ENCODE measurements around the gene SLC38A11.

Gene SLC38A11

DNA sequence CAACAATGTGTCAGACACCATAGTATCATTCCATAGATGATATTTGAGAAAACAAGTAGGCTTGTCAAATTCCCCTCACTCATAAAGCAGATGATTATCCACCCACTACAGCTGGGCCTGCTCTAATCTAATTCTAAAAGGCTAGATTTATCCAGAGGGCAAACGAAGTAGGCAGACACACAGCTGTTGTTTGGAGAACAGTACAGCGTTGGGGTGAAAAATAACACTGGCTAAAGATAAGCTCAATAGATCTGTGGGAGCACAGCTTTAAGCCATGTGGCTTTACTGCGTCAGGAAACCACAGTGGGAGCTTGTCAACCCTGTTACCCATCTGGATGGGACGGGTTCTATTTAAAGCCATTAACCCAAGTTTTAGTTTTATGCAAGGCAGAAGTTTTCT is 64.8 kb downstream of the SLC38A11 start:
- Histone ChIP-seq H3K79me2 (ENCODE audit: insufficient read depth, low read length) (no peaks in the 10 kb centered on the region), H3K4me1 (ENCODE audit: insufficient read depth, low read length, severe bottlenecking) (no peaks in the 10 kb centered on the region), H3K4me3 (ENCODE audit: low read depth, low read length, poor library complexity, severe bottlenecking) (no peak overlapping the region), H3K9me2 (ENCODE audit: low read depth, low read length) (no peaks in the 10 kb centered on the region), H3K4me2 (ENCODE audit: low read length) (no peak overlapping the region), H3K9me3 (ENCODE audit: low read length) (no peaks in the 10 kb centered on the region), H3F3A (ENCODE audit: insufficient read depth, low read length) (no peaks in the 10 kb centered on the region), H2AFZ (ENCODE audit: low read length) (no peak overlapping the region), H3K9ac (ENCODE audit: low read length) (no peak overlapping the region), H4K20me1 (ENCODE audit: insufficient read depth, low read length) (no peaks in the 10 kb centered on the region), H3K27ac (ENCODE audit: low read depth, low read length, poor library complexity, severe bottlenecking) (no peak overlapping the region), H3K36me3 (ENCODE audit: insufficient read depth, low read length) (no peaks in the 10 kb centered on the region), H3K27me3 (ENCODE audit: insufficient read depth, low read length) (no peaks in the 10 kb centered on the region)
- no peak for TF ChIP-seq EZH2 (IDR thresholded peaks at IDR 0.05; ENCODE audit: borderline replicate concordance, low read length)
- TF ChIP-seq, protein P1, sequence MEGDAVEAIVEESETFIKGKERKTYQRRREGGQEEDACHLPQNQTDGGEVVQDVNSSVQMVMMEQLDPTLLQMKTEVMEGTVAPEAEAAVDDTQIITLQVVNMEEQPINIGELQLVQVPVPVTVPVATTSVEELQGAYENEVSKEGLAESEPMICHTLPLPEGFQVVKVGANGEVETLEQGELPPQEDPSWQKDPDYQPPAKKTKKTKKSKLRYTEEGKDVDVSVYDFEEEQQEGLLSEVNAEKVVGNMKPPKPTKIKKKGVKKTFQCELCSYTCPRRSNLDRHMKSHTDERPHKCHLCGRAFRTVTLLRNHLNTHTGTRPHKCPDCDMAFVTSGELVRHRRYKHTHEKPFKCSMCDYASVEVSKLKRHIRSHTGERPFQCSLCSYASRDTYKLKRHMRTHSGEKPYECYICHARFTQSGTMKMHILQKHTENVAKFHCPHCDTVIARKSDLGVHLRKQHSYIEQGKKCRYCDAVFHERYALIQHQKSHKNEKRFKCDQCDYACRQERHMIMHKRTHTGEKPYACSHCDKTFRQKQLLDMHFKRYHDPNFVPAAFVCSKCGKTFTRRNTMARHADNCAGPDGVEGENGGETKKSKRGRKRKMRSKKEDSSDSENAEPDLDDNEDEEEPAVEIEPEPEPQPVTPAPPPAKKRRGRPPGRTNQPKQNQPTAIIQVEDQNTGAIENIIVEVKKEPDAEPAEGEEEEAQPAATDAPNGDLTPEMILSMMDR (IDR thresholded peaks at IDR 0.05; ENCODE audit: low read length) = no peak

DNA sequence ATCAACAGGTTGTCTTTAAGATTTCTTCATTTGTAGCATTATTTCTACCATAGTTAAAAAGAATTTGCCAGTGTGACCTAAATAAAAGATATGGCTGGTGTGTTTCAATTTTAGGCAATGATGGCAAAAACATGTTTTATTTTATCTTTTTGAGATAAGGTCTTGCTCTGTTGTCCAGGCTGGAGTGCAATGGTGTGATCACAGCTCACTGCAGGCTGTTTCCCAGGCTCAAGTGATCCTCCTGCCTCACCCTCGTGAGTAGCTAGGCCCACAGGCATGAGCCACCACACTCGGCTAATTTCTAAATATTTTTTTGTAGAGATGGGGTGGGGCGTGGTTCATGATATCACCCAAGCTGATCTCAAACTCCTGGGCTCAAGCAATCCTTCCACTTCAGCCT is 66.7 kb downstream of the SLC38A11 start:
- Histone ChIP-seq H3K9me3 (ENCODE audit: low read length) (no peaks in the 10 kb centered on the region), H4K20me1 (ENCODE audit: insufficient read depth, low read length) (no peaks in the 10 kb centered on the region), H3K9me2 (ENCODE audit: low read depth, low read length) (no peaks in the 10 kb centered on the region), H3K36me3 (ENCODE audit: insufficient read depth, low read length) (no peaks in the 10 kb centered on the region), H3K4me3 (ENCODE audit: low read depth, low read length, poor library complexity, severe bottlenecking) (no peak overlapping the region), H3K27me3 (ENCODE audit: insufficient read depth, low read length) (no peaks in the 10 kb centered on the region), H2AFZ (ENCODE audit: low read length) (no peak overlapping the region), H3F3A (ENCODE audit: insufficient read depth, low read length) (no peaks in the 10 kb centered on the region), H3K9ac (ENCODE audit: low read length) (no peak overlapping the region), H3K4me2 (ENCODE audit: low read length) (no peak overlapping the region), H3K4me1 (ENCODE audit: insufficient read depth, low read length, severe bottlenecking) (no peaks in the 10 kb centered on the region), H3K79me2 (ENCODE audit: insufficient read depth, low read length) (no peaks in the 10 kb centered on the region), H3K27ac (ENCODE audit: low read depth, low read length, poor library complexity, severe bottlenecking) (no peak overlapping the region)
- no peak for TF ChIP-seq EZH2 (IDR thresholded peaks at IDR 0.05; ENCODE audit: borderline replicate concordance, low read length)
- TF ChIP-seq, protein P1 (IDR thresholded peaks at IDR 0.05; ENCODE audit: low read length) = no peak

GRCh38 chr2:164887434-164888144 is 67.7 kb downstream of the SLC38A11 start:
- H3K4me1 ChIP-seq (ENCODE audit: insufficient read depth, low read length, severe bottlenecking) = no peaks in the 10 kb centered on the region
- H3K79me2 ChIP-seq (ENCODE audit: insufficient read depth, low read length) = no peaks in the 10 kb centered on the region
- H3K27ac ChIP-seq (ENCODE audit: low read depth, low read length, poor library complexity, severe bottlenecking) = no peak overlapping the region
- H3K4me2 ChIP-seq (ENCODE audit: low read length) = no peak overlapping the region
- no peaks in the 10 kb centered on the region for H4K20me1 ChIP-seq (ENCODE audit: insufficient read depth, low read length)
- H3K36me3 ChIP-seq (ENCODE audit: insufficient read depth, low read length) = no peaks in the 10 kb centered on the region
- no peaks in the 10 kb centered on the region for H3K27me3 ChIP-seq (ENCODE audit: insufficient read depth, low read length)
- TF ChIP-seq, protein P1 (IDR thresholded peaks at IDR 0.05; ENCODE audit: low read length) = no peak
- TF ChIP-seq EZH2 (IDR thresholded peaks at IDR 0.05; ENCODE audit: borderline replicate concordance, low read length) = no peak
- no peaks in the 10 kb centered on the region for H3K9me3 ChIP-seq (ENCODE audit: low read length)
- H3K9me2 ChIP-seq (ENCODE audit: low read depth, low read length) = no peaks in the 10 kb centered on the region
- H3F3A ChIP-seq (ENCODE audit: insufficient read depth, low read length) = no peaks in the 10 kb centered on the region
- H3K4me3 ChIP-seq (ENCODE audit: low read depth, low read length, poor library complexity, severe bottlenecking) = no peak overlapping the region
- H2AFZ ChIP-seq (ENCODE audit: low read length) = no peak overlapping the region
- H3K9ac ChIP-seq (ENCODE audit: low read length) = no peak overlapping the region

All from OCI-LY1 (cell line).